NCI-H2196 (cell line): Measurements from ENCODE around the gene LUC7L2.
"Not testable (repeated sequence)": the region's sequence is repeated elsewhere in the genome, so short reads cannot be mapped to it uniquely, and the experiment has no call there.

Experiments used
- DNase-seq: peaks from one replicate; lab custom pipeline; 2025; ENCODE audit not compliant: unreplicated experiment; lab: John Stamatoyannopoulos, UW

The LUC7L2 gene

DNA sequence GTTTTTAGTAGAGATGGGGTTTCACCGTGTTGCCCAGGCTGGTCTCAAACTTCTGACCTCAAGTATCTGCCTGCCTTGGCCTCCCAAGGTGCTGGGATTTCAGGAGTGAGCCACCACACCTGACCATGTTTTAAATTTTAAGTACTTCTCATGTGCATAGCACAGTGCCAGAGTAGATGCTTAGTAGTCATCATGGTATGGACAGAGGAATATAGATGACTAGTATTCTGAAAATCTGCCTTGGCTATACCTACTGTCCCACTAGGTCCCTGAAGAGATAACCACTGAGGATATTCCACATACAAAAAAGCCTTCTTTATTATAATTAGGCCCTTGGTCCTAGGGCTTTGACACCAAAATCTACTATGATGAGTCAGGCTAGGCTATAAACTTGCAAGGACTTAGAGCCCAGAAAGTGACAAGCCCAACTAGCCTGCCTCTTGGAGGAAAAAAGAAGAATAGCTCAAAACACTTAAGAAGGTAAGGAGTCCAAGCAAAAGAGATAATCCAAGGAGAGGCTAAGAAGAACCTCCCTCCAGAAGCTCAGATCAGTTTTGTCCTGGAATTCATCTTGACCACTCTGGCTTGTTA lies 34.0 kb downstream of the LUC7L2 start:
- DNase-seq = no peak

DNA sequence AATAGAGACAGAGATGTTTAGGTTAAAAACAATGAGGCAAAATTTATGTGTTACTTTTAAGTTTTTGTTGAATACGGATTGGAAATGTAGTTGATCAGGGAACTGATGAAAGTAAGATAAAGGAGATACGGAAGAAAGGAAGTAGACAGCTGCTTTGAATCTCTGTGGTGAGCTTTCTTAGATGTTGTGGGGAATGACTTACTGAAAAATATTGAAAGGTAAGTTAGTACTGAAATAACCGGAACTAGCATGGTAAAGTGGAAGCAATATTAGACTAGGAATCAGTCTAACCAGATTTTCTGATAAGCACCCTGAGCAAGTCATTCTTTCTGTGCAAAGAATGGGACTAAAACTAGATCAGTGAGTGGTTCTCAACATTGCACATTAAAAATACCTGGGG lies 34.8 kb downstream of the LUC7L2 start:
- no peak for DNase-seq

DNA sequence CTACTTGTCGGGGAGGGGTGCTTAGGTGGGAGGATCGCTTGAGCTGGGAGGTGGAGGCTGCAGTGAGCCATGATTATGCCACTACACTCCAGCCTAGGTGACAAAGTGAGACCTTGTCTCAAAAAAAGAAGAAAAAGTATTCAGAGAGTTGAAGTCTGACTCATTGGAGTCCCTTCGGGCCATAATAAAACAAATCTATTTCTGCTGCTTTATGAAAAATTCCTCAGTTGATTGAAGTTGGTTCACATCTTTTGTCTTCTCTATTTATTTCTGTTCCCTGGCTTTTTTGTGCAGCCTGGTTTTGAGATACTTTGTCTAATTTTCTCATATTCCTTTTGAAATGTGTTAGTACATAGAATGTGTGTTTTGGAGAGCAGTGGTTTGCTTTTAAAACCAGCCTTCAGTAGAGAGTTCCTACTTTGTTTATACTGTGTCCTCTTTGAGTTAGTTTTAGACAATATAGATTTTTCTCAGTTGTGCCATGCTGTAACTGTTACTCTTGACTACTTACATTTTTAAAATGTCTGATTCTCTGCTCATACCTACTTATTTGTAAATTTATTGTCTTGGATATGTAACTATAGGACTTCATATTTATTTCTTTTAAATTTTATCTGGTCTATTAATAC lies 36.7 kb downstream of the LUC7L2 start:
- no peak for DNase-seq

DNA sequence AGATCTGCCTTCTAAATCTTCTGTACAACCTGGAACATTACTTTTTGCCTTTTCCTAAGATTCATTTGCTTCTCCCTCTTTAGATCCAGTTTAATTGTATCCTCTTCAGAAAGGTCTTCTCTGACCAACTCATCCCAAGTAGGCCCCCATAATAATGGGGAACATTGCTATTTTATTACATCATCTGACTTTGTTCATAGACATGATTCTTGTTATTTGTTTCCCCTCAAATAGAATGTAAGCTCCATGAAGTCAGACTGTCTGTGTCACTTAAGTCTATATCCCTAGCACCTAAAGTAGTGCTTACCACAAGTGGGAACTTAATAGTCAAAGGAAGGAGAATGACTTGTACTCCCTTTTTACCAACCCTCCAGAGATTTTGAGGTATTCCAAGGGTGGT lies 37.5 kb downstream of the LUC7L2 start:
- no peak for DNase-seq

DNA sequence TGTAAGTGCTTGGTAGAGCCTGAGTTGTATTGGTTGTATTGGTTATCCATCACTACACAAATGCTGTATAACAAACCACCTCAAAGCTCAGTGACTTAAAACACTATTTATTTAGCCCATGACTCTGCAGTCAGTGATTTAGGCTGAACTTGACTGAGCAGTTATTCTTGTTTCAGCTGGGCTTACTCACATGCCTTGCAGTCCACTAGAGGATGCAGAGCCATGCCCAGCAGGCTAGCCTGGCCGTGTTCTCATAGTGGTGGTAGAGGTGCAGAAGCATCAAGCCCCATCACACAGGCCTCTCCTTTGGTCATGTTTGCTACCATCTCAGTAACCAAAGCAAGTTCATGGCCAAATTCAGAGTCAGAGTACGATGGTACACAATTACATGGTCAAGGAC lies 43.9 kb downstream of the LUC7L2 start:
- no peak for DNase-seq

DNA sequence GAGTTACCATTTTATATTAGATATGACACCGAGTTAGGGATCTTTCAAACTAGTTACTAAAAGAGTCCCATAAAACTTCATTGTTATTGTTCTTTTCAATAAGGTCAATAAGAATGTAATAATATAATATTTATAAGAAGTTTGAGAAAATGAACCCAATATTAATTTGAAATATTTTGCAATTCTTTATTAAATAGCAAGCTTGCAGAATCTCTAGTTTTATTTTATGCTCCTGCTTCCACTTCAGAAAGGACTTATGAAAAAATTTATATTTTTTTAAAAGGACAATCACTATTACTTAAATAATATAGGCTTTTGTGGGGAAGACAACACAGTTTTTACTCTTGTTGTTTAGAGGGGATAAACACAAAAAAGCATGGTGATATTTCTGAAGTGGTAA lies 47.9 kb downstream of the LUC7L2 start:
- no peak for DNase-seq

DNA sequence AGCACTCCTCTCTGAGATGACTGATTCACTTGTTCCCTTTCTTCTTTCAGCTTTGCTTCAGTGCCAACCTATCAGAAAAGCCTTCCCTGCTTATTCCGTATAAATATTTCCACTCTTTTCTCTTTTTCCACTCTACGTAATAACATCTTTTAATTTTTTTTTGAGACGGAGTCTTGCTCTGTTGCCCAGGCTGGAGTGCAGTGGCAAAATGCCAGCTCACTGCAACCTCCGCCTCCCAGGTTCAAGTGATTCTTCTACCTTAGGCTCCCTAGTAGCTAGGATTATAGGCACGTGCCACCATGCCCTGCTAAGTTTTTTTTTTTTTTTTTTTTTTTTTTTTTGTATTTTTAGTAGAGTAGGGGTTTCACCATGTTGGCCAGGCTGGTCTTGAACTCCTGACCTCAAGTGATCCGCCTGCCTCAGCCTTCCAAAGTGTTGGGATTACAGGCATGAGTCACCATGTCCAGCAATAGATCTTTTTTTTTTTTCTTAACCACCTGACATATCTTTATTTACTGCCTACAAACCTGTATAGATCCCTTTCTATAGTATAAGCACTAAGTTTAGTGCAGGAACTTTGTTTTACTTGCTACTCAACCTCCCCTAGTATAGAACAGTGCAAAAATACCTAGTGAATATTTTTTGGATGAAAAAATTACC lies 55.2 kb downstream of the LUC7L2 start:
- DNase-seq = not testable (repeated sequence)

DNA sequence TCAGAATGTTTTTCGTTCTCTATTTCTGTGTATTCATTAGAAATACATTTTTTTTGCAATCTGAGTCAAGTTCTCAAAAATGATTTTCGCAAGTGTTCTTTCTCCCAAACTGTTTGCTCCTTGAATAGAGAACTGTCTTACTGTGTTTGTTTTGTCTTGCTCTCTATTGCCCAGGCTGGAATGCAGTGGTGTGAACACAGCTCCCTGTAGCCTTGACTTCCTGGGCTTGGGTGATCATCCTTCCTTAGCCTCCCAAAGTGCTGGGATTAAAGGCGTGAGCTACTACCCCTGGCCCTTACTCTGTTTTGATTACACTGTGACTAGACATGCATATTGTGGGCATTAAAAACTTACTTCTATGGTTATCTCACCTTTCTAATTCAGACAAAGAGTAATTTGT lies 56.7 kb downstream of the LUC7L2 start:
- no peak for DNase-seq

DNA sequence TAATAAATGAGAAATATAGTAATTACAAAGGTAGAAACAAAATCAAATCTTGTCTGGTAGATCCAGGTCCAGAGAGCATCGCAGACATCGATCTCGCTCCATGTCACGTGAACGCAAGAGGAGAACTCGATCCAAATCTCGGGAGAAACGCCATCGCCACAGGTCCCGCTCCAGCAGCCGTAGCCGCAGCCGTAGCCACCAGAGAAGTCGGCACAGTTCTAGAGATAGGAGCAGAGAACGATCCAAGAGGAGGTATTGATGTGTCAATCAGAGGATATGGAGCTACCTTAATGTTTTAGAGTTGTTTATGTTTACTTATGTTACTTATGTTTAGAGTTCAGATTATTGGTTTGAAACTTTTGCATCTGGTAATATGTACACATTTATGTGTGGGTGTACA lies 57.8 kb downstream of the LUC7L2 start:
- DNase-seq = no peak

DNA sequence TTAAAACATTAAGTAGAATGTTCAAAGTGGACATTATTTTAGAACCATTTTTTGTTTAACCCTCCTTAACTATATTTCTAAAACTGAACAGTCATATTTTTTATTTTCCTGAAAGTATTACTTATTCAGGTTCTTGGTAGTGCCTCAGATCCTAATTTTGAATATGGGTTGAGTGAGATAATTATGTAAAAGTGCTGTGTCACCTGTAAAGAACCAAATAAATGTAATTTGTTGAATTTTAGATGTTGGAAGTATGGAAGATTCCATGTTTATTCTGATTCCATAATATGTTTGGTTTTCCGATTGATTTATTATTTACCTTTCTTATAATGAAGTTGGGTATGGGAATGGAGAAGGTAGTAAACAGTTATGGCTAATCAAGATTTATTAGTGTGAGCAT lies 61.4 kb downstream of the LUC7L2 start:
- DNase-seq = no peak

DNA sequence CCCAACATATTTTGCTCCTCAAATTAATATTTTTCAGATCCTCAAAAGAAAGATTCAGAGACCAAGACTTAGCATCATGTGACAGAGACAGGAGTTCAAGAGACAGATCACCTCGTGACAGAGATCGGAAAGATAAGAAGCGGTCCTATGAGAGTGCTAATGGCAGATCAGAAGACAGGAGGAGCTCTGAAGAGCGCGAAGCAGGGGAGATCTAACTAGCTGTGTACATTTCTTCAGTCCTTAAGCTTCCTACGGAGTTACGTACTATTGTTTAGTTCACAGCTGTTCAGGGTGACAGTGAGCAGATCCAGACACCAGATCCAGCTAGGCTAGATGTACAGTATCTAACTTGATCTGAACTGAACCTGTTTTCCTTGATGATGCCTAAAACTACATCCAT lies 62.4 kb downstream of the LUC7L2 start:
- no peak for DNase-seq

DNA sequence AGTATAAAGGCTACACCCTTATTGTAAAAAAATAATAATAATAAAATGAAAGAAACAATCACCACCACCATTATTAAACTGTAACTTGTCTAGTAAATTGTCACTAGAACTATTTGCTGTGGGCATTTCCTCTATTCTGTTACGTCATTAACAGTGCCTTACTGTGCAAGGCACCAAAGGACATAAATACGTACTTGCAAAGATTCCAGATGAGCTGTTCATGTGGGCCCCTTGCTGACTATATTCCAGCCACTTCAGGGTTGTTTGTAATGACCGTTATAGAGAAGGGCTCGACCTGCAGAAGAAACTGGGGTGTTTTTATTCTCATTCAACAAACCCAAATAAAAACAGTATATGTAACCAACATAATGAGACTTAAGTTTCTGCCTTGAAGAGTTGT lies 63.4 kb downstream of the LUC7L2 start:
- no peak for DNase-seq

DNA sequence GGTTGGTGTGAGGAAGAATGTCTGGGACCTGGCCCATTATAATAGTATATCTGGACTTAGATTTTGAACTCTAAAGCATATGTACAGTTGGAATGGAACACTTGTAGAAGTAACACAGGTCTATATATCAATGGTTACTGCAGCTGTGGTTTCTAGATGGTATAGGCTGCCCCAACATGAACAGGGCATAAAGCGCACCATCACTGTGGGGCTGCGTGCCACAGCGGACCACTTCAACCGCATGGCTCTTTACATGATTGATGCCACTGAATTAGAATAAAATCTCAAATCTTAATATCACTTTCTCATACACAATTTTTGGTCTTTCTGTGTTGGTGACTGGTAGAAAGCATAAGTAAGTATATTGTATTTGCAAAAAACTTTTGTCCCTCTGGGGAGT lies 64.3 kb downstream of the LUC7L2 start:
- no peak for DNase-seq

DNA sequence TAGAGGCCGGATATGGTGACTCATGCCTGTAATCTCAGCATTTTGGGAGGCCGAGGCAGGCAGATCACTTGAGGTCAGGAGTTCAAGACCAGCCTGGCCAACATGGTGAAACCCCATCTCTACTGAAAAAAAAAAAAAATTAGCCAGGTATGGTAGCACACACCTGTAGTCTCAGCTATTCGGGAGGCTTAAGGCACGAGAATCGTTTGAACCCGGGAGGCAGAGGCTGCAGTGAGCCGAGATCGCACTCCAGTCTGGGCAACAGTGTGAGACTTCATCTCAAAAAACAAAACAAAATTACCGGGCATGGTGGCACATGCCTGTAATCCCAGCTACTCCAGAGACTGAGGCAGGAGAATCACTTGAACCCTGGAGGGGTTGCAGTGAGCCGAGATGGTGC lies 66.0 kb downstream of the LUC7L2 start:
- not testable (repeated sequence) for DNase-seq

DNA sequence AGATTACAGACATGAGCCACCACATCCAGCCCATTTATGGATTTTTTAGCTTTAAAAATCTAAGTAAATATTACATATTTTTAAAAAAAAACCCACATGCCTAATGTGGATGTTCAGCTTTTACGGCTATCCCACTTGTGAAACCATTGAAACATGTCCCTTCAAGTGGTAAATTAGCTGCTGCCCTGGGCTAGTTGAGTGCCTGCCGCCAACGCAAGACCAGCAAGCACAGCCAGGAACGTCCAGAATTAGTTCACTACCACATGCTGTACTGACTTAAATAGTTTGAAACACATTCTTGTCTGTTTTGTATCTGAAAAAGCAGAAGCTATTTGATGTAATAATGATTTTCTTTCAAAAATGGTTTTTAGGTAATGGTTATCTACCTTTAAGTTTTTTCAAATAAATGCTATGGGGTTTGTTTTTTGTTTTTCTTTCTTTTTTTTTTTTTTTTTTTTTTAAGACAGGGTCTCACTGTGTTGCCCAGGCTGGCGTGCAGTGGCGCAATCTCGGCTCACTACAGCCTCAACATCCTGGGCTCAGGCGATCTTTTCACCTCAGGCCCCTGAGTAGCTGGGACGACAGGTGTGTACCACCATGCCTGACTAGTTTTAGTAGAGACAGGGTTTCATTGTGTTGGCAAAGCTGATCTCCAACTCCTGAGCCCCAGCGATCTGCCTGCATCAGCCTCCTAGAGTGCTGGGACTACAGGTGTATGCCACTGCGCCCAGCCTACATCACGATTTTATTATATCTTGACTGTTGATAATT lies 66.7 kb downstream of the LUC7L2 start:
- peak; percentile 32 for DNase-seq

DNA sequence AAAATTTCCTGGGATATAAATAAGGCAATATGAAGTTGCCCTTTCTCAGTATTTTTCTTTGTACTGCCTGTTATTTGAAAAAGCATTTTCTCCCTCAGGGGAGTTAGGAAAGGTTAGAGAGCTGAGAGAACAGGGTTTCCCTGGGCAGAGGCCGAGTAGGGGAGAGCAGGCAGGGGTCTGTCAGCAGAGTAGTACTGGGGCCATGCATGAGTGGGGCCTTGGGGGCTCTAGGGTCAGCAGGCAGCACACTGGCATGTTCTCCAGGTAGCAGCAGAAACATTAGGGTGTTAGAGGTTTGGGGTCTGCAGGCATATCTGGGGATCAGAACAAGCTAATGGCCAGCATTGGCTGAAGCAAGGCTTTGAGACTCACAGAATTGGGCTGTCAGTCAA lies 67.3 kb downstream of the LUC7L2 start:
- DNase-seq = no peak

DNA sequence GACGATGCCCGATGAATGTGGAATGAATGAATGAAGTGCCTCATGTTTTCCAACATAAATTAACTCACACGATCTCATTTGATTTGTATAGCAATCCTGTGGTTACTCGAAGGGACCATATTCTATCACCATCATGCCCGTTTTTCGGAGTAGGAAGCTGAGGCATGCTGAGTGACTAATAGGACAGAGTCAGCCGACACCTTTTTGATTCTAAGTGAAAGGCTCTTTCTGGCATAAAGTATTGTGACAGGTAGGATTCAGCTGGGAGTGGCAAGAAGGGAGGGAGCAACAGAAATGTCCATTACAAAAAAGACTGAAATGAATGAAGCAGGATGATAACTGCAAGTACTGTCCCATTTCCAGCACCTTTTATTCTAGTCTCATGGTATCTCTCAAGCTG lies 68.1 kb downstream of the LUC7L2 start:
- DNase-seq = no peak

DNA sequence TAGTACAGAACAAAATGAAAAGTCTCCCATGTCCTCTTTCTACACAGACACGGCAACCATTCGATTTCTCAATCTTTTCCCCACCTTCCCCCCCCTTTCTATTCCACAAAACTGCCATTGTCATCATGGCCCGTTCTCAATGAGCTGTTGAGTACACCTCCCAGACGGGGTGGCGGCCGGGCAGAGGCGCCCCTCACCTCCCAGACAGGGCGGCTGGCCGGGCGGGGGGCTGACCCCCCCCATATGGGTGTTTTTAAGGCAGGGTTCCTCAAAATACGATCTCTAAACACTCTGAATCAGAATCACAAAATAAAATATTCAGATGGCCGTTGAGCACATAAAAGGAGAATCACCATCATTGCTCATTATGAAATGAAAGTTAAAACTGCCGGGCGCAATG lies 70.0 kb downstream of the LUC7L2 start:
- DNase-seq = not testable (repeated sequence)

DNA sequence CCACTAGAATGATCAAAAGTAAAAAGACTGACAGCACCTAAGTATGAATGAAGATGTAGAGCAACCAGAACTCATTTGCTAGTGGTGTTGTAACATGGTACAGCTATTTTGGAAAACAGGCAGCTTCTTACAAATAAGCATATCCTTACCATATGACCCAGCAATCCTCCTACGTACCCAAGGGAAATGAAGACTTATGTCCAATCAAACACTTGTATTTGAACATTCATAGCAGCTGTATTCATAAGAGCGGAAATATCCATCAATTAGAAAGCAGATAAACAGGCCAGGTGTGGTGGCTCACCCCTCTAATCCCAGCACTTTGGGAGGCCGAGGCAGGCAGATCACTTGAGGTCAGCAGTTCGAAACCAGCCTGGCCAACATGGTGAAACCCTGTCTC lies 70.7 kb downstream of the LUC7L2 start:
- no peak for DNase-seq

DNA sequence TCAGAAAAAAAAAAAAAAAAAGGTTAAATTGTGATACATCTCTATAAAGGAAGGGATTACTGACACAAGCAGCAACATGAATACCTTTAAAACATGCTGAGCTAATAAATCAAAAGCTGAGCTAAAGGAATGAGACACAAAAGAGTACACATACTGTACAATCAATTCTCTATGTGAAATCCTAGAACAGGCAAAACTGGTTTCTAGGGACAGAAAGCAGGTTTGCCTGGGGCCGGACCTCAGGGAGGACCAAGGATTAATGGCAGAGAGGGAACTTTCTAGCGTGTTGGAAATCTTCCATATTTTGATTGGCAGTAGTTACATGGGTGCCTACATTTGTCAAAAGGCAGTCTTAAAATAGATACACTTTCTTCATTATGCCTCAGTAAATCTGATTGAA lies 71.3 kb downstream of the LUC7L2 start:
- DNase-seq = peak; percentile 36

DNA sequence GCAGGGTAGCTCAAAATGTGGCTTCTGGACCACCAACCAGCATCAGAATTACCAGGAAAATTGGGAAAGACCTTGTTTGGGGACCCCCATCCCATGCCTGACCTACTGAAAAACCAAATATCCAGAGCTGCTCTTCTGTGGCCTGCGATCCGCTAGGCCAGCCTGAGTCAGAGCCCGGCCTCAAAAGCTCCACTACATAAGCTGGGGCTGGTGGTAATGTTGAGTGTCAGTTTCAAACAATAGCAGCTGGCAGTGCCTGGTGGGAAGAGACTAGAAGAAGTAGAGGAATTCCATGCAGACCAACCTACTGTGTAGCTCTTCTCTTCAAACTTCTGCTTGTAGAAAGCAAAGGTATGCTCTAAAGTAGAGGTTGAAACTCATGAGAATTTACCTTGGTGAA lies 71.8 kb downstream of the LUC7L2 start:
- DNase-seq = no peak

DNA sequence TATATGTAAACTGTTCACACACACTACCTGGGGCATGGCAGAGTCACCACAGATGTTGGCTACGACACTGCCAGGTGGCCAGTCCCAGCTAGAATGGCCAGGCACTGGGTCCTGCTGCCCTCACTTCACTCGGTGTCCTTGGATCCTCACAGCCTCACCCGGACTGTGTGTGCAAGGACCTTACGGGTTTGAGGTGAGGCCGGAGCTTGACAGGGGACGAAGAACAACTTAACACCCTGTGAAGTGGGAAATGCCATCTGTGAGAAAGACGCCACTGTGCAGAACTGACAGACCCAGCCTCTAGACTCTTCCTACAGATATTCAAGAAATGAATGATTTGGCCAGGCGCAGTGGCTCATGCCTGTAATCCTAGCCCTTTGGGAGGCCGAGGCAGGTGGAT lies 77.1 kb downstream of the LUC7L2 start:
- DNase-seq = no peak
